GM23248 (cell line): Measurements from ENCODE around the gene HLA-DQB2.

Experiments
- EZH2 ChIP-seq: fragments of 200-600 bp; sonication (generic); IDR thresholded peaks from 2 replicates; pipeline ENCODE4 v1.6.1; 2018; ENCODE audit warnings: antibody characterized with exemption, mild to moderate bottlenecking; ENCODE audit not compliant: insufficient read depth, poor library complexity, severe bottlenecking
- EZH2phosphoT487 ChIP-seq: fragments of 200-600 bp; sonication (generic); IDR thresholded peaks from 2 replicates; pipeline ENCODE4 v1.6.1; 2018; ENCODE audit warnings: antibody characterized with exemption, moderate library complexity, mild to moderate bottlenecking, low read depth; ENCODE audit not compliant: insufficient read depth

DNA sequence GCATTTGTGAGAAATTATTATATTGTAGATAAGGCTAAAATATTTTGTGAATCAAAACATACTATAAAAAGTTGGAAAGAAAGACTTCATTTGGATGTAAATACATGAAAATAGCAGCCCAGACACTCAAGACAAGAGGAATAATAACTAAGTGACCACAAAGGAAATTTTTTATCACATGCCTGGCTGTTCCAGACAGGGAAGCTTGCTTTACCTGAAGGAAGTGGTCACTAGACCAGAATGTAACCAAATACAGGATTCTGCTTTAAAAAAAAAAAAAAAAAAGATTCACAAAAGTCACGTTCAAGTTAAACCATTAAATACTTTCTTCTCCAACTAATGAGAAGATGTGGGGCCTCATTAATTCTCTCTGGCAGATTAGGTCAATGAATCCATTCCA is 9.3 kb upstream of the HLA-DQB2 start:
- TF ChIP-seq EZH2phosphoT487 (no peak), EZH2 (no peak)
